AG10803 (cell line): Measurements from ENCODE around the gene CMSS1.

Source experiments
- DNase-seq: peaks from one replicate; pipeline ENCODE4 v3.0.0; 2010; ENCODE audit warnings: low read depth
- H3K4me3 ChIP-seq: 2 replicates; pipeline ENCODE4 v1.5.1; 2011; ENCODE audit warnings: mild to moderate bottlenecking, low read length, control low read depth
- TF ChIP-seq, protein P1 (sequence below): conservative IDR thresholded peaks from 2 replicates; pipeline ENCODE4 v1.5.1; 2011; ENCODE audit warnings: mild to moderate bottlenecking, low read length, control low read depth, inconsistent platforms

CMSS1 gene

DNA sequence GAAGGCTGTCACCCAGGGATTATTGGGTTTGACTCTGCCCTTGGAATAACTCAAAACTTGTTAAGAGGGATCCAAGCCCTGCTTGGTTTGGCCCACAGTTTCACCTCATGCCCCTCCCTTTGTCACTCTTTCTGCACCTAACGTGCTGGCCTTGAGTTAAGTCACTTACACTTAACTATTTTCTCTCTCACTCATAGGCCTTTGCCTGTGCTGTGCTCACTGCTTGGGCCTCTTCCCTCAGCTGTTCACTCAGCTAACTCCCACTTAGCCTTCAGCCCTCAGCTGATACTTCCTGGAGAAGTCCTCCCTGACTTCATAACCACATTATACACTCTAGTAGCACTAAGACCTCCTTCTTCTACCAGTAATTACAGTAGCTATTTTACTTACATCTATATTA is 133.3 kb downstream of the CMSS1 start:
- H3K4me3 ChIP-seq: no peak overlapping the region
- TF ChIP-seq, protein P1, sequence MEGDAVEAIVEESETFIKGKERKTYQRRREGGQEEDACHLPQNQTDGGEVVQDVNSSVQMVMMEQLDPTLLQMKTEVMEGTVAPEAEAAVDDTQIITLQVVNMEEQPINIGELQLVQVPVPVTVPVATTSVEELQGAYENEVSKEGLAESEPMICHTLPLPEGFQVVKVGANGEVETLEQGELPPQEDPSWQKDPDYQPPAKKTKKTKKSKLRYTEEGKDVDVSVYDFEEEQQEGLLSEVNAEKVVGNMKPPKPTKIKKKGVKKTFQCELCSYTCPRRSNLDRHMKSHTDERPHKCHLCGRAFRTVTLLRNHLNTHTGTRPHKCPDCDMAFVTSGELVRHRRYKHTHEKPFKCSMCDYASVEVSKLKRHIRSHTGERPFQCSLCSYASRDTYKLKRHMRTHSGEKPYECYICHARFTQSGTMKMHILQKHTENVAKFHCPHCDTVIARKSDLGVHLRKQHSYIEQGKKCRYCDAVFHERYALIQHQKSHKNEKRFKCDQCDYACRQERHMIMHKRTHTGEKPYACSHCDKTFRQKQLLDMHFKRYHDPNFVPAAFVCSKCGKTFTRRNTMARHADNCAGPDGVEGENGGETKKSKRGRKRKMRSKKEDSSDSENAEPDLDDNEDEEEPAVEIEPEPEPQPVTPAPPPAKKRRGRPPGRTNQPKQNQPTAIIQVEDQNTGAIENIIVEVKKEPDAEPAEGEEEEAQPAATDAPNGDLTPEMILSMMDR: no peak
- no peak for DNase-seq

DNA sequence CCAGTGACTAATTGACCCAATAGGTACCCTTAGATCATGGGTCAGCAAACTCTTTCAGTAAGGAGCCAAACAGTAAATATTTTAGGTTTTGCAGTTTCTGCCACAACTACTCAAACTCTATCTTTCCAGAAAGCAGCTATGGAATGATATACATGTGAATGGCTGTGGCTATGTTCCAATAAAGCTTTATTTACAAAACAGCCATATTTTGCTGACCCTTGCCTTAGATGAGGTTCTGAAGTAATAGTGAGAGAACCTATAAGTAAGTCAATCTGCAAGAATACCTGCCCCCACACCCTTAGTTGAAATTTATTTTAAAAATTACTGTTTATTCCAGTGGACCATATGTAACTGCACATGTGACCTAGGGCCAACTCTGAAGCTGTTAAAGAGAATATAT is 134.0 kb downstream of the CMSS1 start:
- peak; percentile 42 for DNase-seq
- TF ChIP-seq, protein P1: no peak

DNA sequence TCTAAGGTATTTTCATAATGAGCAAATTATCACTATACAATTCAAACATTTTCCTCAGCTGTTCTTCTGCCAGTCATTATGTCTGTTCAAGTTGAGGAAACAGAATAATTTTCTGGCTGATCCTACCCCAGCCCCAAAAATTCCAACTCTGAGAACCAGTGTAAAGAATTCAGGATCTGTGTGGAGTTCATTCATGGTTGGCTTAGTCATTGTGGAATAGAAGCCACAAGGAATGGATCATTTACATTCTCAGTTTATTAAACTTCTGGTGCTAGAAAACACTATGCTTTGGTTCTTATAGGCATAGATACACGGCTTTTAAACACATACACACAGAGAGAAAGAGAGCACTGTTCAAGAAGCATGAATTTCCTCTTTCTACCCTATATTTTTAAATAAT is 134.6 kb downstream of the CMSS1 start:
- TF ChIP-seq, protein P1: no peak
- no peak overlapping the region for H3K4me3 ChIP-seq
- peak; percentile 75 for DNase-seq

More for the DNA sequence above, 134.0 kb downstream of the CMSS1 start:
- no peak overlapping the region for H3K4me3 ChIP-seq

DNA sequence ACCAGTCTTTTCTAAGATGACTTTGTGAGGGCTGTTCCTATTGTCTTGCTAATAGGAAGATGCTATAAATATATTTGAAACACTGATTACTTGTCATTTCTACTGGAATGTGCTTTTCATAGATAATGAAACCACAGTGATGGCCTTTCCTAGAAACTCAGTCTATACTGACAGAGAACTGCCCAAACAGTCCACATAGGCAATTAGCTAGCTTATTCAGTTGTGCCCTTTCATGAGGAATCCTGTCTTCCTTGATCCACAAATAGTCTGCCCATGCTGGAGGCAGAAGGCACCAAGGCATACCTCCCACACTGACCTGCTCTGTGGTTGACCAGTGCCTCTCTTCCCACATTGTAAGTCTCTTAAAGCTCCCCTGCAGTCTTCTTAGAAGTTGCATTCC is 135.9 kb downstream of the CMSS1 start:
- no peak overlapping the region for H3K4me3 ChIP-seq
- DNase-seq: no peak
- TF ChIP-seq, protein P1: no peak

DNA sequence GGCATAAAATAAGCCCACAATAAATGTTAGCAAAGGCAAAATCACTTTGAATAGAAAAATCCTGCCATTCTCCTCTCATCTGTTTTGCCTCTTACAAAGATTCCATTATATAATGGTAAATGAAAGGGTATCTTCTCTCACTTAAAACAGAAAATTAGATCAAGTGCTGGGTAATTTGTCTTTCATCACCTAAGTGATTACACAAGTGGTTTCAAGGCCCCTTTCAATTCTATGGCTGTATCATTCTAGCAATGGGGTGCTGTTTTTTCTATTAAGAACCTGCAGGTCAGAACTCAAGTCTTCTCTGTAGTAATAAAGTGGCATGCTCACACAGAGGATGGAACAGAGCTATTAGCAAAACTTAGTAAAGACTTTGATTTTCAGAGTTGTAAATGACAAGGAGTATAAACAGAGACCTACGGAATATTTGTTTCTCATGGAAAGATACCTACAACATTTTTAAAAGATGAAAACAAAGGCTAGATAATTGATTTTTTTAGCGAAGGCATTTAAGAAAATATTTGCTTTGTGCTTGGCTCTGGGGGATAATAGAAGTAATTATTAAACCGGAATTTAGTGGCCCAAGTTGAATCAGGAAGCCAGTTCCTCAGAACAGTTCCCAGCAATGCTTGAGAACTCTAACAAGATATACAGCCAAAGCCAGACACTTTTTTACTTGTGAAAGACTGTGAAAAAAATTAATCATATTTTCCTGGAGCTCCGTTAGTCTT is 137.4 kb downstream of the CMSS1 start:
- DNase-seq: no peak
- no peak overlapping the region for H3K4me3 ChIP-seq
- TF ChIP-seq, protein P1: no peak

DNA sequence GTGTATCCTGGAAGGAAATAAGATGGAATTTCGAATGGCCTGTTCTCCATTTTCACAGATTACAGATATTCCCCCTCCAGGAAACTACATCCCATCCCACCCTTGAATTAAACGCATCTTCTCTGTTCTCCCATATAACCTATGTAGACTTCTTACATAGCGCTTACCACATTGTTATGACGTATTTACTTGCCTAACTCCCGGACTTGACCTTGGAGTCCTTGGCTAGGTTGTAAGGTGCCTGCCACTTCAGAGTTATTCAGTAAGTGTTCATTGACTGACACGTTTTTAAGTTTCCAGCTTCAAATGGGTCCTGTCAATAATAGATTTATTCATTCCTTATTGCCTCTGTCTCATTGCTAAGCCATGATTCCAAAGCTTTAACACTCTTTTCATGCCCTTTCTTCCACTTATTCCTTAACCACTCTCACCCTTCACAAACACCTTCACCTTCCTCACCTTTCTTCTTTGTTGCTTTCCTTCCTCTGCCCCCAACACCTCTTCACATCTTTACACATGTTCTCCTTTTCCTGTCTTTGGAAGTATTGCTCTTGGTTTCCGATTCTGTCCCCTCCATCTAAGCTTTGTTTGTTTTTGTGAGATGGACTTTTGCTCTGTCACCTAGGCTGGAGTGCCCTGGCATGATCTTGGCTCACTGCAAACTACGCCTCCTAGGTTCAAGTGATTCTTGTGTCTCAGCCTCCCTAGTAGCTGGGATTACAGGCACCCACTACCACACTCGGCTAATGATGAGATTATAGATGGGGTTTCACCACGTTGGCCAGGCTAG is 138.3 kb downstream of the CMSS1 start:
- H3K4me3 ChIP-seq: no peak overlapping the region
- DNase-seq: no peak
- TF ChIP-seq, protein P1: no peak
